IPS DF 6.9 (cell line): ENCODE measurements around the gene CHD6.

ENCODE experiments used
- DNase-seq: peaks from one replicate; pipeline ENCODE4 v3.0.0-alpha.2; 2013; ENCODE audit warnings: low read depth, low spot score
- H3K27ac ChIP-seq: one replicate; pipeline ENCODE4 v1.5.1; 2013; ENCODE audit warnings: low read length, control low read depth
- H3K27me3 ChIP-seq: 2 replicates; pipeline ENCODE4 v1.6.1; 2013; ENCODE audit warnings: mild to moderate bottlenecking, low read length; ENCODE audit not compliant: control insufficient read depth, insufficient read depth
- H3K36me3 ChIP-seq: 2 replicates; pipeline ENCODE4 v1.6.1; 2013; ENCODE audit warnings: low read length; ENCODE audit not compliant: control insufficient read depth, insufficient read depth
- H3K4me1 ChIP-seq: 2 replicates; pipeline ENCODE4 v1.6.1; 2013; ENCODE audit warnings: low read length; ENCODE audit not compliant: control insufficient read depth, insufficient read depth
- H3K4me3 ChIP-seq: 2 replicates; pipeline ENCODE4 v1.5.1; 2013; ENCODE audit warnings: mild to moderate bottlenecking, low read length
- H3K9me3 ChIP-seq: 2 replicates; pipeline ENCODE4 v1.6.1; 2013; ENCODE audit warnings: low read length, inconsistent platforms; ENCODE audit not compliant: control insufficient read depth, insufficient read depth
- WGBS: extraction: QIAGEN DNeasy Blood & Tissue Kit; methylation state at CpG from one replicate; pipeline ENCODE4 v1.1.7; 2013; ENCODE audit warnings: mixed read lengths, missing lambda C conversion rate; ENCODE audit not compliant: insufficient read length, insufficient coverage; 5-methylcytosine and 5-hydroxymethylcytosine counted together

Gene CHD6

DNA sequence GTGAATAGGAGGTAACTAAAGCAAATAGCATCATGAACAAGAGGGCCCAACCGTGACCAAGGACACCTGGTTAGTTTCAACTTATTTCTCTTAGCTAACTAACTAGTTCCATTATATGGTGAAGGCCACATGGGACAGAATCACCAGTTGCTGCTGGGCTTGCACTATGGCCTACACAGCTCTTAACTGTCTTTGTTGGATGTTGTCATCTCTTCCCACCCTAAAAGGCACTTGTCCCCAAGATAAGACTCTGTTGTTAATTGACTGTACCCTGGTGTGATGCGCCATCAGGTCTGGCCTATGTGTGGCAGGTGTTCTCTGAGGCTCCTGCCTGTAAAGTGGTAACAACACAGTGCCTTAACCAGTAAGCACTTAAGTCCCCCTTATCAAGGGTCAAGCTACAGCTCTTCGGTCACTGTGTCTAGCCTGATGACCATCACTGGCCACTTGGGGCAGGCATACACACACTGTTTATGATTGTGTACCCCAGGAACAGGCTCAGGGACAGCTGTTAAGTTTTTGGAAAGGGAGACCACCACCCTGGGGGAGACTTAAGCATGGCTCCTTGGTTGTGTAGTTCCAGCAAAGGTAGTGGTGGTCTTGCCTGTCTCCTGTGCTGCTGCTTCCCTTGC is 51.2 kb downstream of the CHD6 start:
- DNase-seq, result no peak
- H3K4me3 ChIP-seq, result no peak overlapping the region
- H3K27ac ChIP-seq, result no peak overlapping the region
- WGBS, result no CpG with 5 or more reads among the region's 3 CpGs
- no peaks in the 10 kb centered on the region for H3K36me3 ChIP-seq
- H3K9me3 ChIP-seq, result no peaks in the 10 kb centered on the region
- H3K4me1 ChIP-seq, result 0 out of 2 replicates have a peak, but pooled peaks cover 1% of the 10 kb centered on the region
- H3K27me3 ChIP-seq, result no peaks in the 10 kb centered on the region

DNA sequence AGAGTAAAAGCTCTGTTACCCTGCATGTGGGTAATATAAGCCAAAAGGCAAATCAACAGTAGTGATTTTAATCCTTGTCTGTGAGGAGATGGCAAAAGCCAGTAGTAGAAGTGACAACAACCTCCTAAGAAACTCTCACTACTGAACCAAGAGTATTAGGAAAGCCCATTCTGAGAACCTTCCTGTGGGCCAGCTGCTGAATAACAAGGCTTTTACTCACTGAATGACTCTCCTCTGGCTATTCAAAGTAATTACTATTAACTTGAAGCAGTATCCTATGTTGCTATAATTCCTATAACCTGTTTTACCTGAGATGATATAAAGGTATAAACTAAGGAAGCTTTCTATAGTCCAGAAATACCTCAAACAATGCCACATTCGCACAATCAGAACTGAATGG is 55.1 kb downstream of the CHD6 start:
- no peak overlapping the region for H3K4me3 ChIP-seq
- H3K4me1 ChIP-seq, result peaks cover 2% of the 10 kb centered on the region; the same call in 1 of the 2 replicates
- no peaks in the 10 kb centered on the region for H3K27me3 ChIP-seq
- H3K9me3 ChIP-seq, result no peaks in the 10 kb centered on the region
- WGBS, result no CpG with 5 or more reads among the region's 1 CpG
- no peak for DNase-seq
- H3K36me3 ChIP-seq, result no peaks in the 10 kb centered on the region
- no peak overlapping the region for H3K27ac ChIP-seq

DNA sequence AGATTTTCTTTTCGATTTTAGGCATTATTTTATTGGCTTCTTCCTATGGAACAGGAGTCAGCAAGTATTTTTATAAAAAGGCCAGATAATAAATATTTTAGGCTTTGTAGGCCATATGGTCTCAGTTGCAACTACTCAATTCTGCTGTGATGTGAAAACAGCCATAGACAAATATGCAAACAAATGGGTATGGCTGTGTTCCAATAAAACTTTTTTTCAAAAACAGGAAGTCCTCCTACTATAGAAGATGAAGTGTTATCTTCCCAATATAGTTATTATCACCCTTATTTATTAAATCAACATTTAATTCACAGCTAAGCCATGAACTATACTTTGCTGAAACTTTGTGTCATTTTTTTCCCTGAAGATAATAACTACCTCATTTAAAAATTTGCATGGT is 57.2 kb downstream of the CHD6 start:
- Histone ChIP-seq H3K4me3 (no peak overlapping the region), H3K4me1 (peaks cover 2% of the 10 kb centered on the region; the same call in 1 of the 2 replicates), H3K36me3 (no peaks in the 10 kb centered on the region; the same call in 1 of the 2 replicates), H3K9me3 (peaks cover 1% of the 10 kb centered on the region; the same call in 1 of the 2 replicates), H3K27ac (no peak overlapping the region), H3K27me3 (no peaks in the 10 kb centered on the region)
- DNase-seq, result no peak
- WGBS, result no CpG with 5 or more reads among the region's 1 CpG

DNA sequence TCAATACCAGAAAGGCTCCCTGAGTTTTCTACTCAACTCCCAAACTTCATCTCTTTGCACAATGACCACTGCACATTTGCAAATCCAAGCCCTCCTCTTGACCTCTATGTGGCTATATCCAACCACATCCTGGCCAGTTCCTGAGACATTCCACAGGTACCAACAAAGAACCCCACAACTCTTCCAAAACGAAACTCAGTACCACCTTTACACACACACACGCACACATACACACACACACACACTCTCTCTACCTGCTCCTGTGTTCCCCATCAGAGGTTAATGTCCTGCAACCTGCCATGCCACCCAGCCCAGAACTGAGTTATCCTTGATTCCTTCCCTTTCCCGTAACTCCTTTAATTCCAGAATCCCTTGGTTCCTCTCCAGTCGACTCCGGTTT is 58.5 kb downstream of the CHD6 start:
- Histone ChIP-seq H3K9me3 (peaks cover 1% of the 10 kb centered on the region; the same call in 1 of the 2 replicates), H3K27me3 (no peaks in the 10 kb centered on the region), H3K4me1 (peaks cover 2% of the 10 kb centered on the region; the same call in 1 of the 2 replicates), H3K4me3 (no peak overlapping the region), H3K27ac (no peak overlapping the region), H3K36me3 (no peaks in the 10 kb centered on the region; the same call in 1 of the 2 replicates)
- DNase-seq, result no peak
- 100% methylated on average over 2 of the region's 5 CpGs for WGBS

DNA sequence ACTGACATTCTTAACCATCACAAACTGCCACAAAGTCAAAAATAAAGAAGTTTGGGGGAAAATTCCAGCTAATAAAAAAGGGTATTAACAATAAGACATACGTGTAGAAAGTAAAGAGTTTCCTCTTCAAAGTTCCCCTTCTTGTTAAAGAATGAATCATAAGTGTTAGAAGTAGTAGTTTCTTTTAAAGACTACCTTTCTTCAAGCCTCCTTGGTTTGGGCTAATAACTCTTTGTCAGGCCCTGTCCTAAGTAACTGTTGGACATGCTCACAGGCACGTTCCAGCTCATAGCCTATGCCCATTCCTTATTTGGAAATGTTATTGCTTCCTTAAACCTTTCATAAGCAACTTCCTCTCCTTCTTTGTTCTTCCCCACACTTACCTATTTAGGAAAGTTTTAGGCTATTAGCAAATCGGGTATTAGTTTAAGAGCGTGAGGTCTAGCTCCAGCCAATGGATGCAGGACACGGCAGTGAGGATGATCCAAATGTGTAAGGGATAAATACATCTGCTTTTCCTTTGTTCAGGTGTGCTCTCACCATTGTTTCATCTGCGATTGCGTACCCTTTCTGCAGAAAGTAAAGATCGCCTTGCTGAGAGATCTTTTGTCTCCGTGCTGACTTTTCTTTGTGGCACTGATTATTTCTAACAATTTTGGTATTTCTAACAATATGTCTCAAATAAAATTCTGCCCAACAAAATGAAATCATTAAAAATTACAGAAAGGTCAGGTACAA is 64.9 kb downstream of the CHD6 start:
- Histone ChIP-seq H3K36me3 (no peaks in the 10 kb centered on the region; the same call in 1 of the 2 replicates), H3K27me3 (no peaks in the 10 kb centered on the region), H3K9me3 (peaks cover 1% of the 10 kb centered on the region; the same call in 1 of the 2 replicates), H3K4me3 (no peak overlapping the region), H3K27ac (no peak overlapping the region), H3K4me1 (no peaks in the 10 kb centered on the region)
- WGBS, result no CpG with 5 or more reads among the region's 9 CpGs
- no peak for DNase-seq

- Histone ChIP-seq H3K27me3 (no peaks in the 10 kb centered on the region), H3K4me1 (no peaks in the 10 kb centered on the region), H3K9me3 (peaks cover 1% of the 10 kb centered on the region; the same call in 1 of the 2 replicates), H3K36me3 (no peaks in the 10 kb centered on the region; the same call in 1 of the 2 replicates), H3K4me3 (no peak overlapping the region), H3K27ac (no peak overlapping the region)
- DNase-seq, result no peak
- WGBS, result no CpG with 5 or more reads among the region's 5 CpGs
These were observed 65.7 kb downstream of the CHD6 start for GRCh38 chr20:41552295-41553068.

DNA sequence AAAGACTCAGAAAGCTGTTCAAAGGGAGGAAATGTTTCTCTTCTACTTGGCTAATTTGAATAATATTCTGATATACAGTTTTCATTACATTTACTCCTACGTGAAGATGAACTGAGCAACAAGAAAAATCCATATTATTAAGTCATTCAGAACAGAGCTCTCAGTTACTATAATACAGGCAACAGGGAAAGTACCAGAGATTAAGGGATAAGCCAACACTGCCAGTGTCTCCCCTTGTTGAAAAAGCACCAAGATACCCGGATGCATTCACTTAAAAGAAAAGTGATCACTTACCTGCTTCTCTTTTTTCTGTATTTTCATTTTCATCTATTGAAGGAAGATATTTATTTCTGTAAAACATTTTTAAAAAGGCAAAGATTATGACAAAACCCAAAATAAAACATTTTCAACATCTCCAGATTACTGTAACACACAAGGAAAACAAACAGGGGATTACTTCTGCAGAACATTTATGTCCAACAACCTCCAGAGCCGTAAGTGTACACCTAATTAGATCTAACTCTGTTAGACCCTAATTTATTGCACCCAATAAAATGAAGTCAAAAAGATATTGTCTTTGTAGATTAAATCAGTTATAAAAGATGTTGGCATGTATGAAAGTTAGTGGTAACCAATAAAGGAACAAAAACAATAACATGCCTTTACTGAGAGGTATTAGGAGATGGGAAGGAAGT is 67.0 kb downstream of the CHD6 start:
- no peaks in the 10 kb centered on the region for H3K9me3 ChIP-seq
- H3K4me3 ChIP-seq, result no peak overlapping the region
- no peak overlapping the region for H3K27ac ChIP-seq
- no peaks in the 10 kb centered on the region for H3K36me3 ChIP-seq
- H3K4me1 ChIP-seq, result no peaks in the 10 kb centered on the region
- WGBS, result no CpG with 5 or more reads among the region's 3 CpGs
- DNase-seq, result no peak
- H3K27me3 ChIP-seq, result no peaks in the 10 kb centered on the region

GRCh38 chr20:41547221-41547620 is 71.0 kb downstream of the CHD6 start:
- WGBS, result no CpG with 5 or more reads among the region's 8 CpGs
- Histone ChIP-seq H3K4me3 (no peak overlapping the region), H3K9me3 (no peaks in the 10 kb centered on the region), H3K27ac (no peak overlapping the region), H3K4me1 (no peaks in the 10 kb centered on the region), H3K36me3 (no peaks in the 10 kb centered on the region), H3K27me3 (no peaks in the 10 kb centered on the region)
- no peak for DNase-seq

GRCh38 chr20:41546535-41546934 is 71.6 kb downstream of the CHD6 start:
- no peaks in the 10 kb centered on the region for H3K36me3 ChIP-seq
- WGBS, result no CpG with 5 or more reads among the region's 4 CpGs
- DNase-seq, result no peak
- no peaks in the 10 kb centered on the region for H3K9me3 ChIP-seq
- H3K27ac ChIP-seq, result no peak overlapping the region
- no peak overlapping the region for H3K4me3 ChIP-seq
- H3K4me1 ChIP-seq, result no peaks in the 10 kb centered on the region
- H3K27me3 ChIP-seq, result no peaks in the 10 kb centered on the region

GRCh38 chr20:41544472-41544871 is 73.7 kb downstream of the CHD6 start:
- Histone ChIP-seq H3K4me1 (no peaks in the 10 kb centered on the region), H3K27me3 (no peaks in the 10 kb centered on the region), H3K27ac (no peak overlapping the region), H3K9me3 (no peaks in the 10 kb centered on the region), H3K36me3 (no peaks in the 10 kb centered on the region), H3K4me3 (no peak overlapping the region)
- WGBS, result no CpG with 5 or more reads among the region's 1 CpG
- no peak for DNase-seq
